A549 (cell line): ENCODE measurements around the gene ACVR2A. TPM values are rescaled to one million over a fixed set of nuclear protein-coding genes. Genes with fewer than 3 reads are reported as not detected.

Source experiments
- ATAC-seq, 2 experiments: fragments of 200-7000 bp in 1 of 2; fragments of >200 bp in 1 of 2; cut with Nextera tagmentation in 1 of 2; cut with Tn5 transposase in 1 of 2; 3 replicates each; pipeline versions ENCODE4 v1.8.0 to v1.9.1; 2018 to 2020; ENCODE audit warnings: mild to moderate bottlenecking in 1 of 2, moderate library complexity in 1 of 2
- CTCF ChIA-PET: fragments of 300-600 bp; sonication (Branson Sonifier 250); formaldehyde crosslinking; extraction: SDS; loops from one replicate; lab custom pipeline; 2021; ENCODE audit warnings: antibody characterized with exemption, inconsistent platforms; lab: Yijun Ruan, JAX
- POLR2A ChIA-PET: fragments of 350-600 bp; formaldehyde crosslinking; extraction: SDS; loops from one replicate; lab custom pipeline; 2021; ENCODE audit warnings: antibody characterized with exemption, inconsistent platforms; lab: Yijun Ruan, JAX
- DNase-seq, 2 experiments: peaks; one replicate each; pipeline versions ENCODE4 v3.0.0 to v3.0.0-alpha.2; 2011 to 2016; ENCODE audit warnings: low read depth in 1 of 2, low spot score in 1 of 2
- FAIRE-seq: peaks from 2 replicates; lab custom pipeline; 2011; peaks lifted over from hg19 to GRCh38; lab: Jason Lieb, UNC
- H3K27ac ChIP-seq, 2 experiments: fragments of >200 bp; sonication (Bioruptor Twin); formaldehyde crosslinking; 3 replicates each; pipeline ENCODE4 v1.5.1; 2016 to 2017
- H3K4me1 ChIP-seq: fragments of >200 bp; sonication (Bioruptor Twin); formaldehyde crosslinking; 3 replicates; pipeline ENCODE4 v1.6.1; 2016
- H3K4me2 ChIP-seq: fragments of >200 bp; sonication (Bioruptor Twin); formaldehyde crosslinking; 3 replicates; pipeline ENCODE4 v1.6.1; 2016
- H3K4me3 ChIP-seq: fragments of >200 bp; sonication (Bioruptor Twin); formaldehyde crosslinking; 3 replicates; pipeline ENCODE4 v1.5.1; 2016
- H3K9me3 ChIP-seq: fragments of >200 bp; sonication (Bioruptor Twin); formaldehyde crosslinking; 3 replicates; pipeline ENCODE4 v1.6.1; 2016
- CBX2 ChIP-seq: fragments of 200-600 bp; sonication (generic); IDR thresholded peaks from 2 replicates; pipeline ENCODE4 v1.6.1; 2016; ENCODE audit warnings: low read depth, mild to moderate bottlenecking, borderline replicate concordance
- CHD2 ChIP-seq: fragments of 150-350 bp; IDR thresholded peaks from 2 replicates; pipeline ENCODE4 v1.6.1; 2014; ENCODE audit warnings: low read length; ENCODE audit not compliant: partially characterized antibody
- CHD4 ChIP-seq: fragments of 200-600 bp; sonication (generic); IDR thresholded peaks from 2 replicates; pipeline ENCODE4 v1.6.1; 2016; ENCODE audit warnings: antibody characterized with exemption, mild to moderate bottlenecking, borderline replicate concordance
- CTCF ChIP-seq: fragments of >200 bp; sonication (Bioruptor Twin); formaldehyde crosslinking; IDR thresholded peaks from 3 replicates; pipeline ENCODE4 v1.5.1; 2016
- EHF ChIP-seq: fragments of 250-450 bp; sonication (Bioruptor Pico); IDR thresholded peaks from 2 replicates; pipeline ENCODE4 v1.5.0; 2020; ENCODE audit warnings: mild to moderate bottlenecking
- ESRRA ChIP-seq: fragments of 150-350 bp; IDR thresholded peaks from 2 replicates; pipeline ENCODE4 v1.6.1; 2014; ENCODE audit warnings: mild to moderate bottlenecking, low read length, borderline replicate concordance
- FOSB ChIP-seq: fragments of 250-450 bp; sonication (Bioruptor Pico); IDR thresholded peaks from 2 replicates; pipeline ENCODE4 v1.5.0; 2020; ENCODE audit warnings: mild to moderate bottlenecking, moderate library complexity
- FOSL2 ChIP-seq, 2 experiments: fragments of 450-650 bp in 1 of 2; fragments of >200 bp in 1 of 2; sonication (Bioruptor Twin) in 1 of 2; formaldehyde crosslinking; IDR thresholded peaks; 2 replicates each; pipeline versions ENCODE4 v1.5.0 to v1.6.1; 2016 to 2020; ENCODE audit warnings: mild to moderate bottlenecking in 1 of 2, moderate library complexity in 1 of 2
- FOXS1 ChIP-seq: fragments of 250-450 bp; sonication (Bioruptor Pico); IDR thresholded peaks from 2 replicates; pipeline ENCODE4 v1.5.0; 2020; ENCODE audit warnings: mild to moderate bottlenecking, moderate library complexity
- GATA3 ChIP-seq: IDR thresholded peaks from 2 replicates; pipeline ENCODE4 v1.6.1; 2012; ENCODE audit warnings: borderline replicate concordance
- HOXA7 ChIP-seq: fragments of 250-450 bp; sonication (Bioruptor Pico); IDR thresholded peaks from 2 replicates; pipeline ENCODE4 v1.5.0; 2020; ENCODE audit warnings: mild to moderate bottlenecking, moderate library complexity
- HOXB13 ChIP-seq: fragments of 250-450 bp; sonication (Bioruptor Pico); IDR thresholded peaks from 2 replicates; pipeline ENCODE4 v1.5.0; 2020; ENCODE audit warnings: low read depth, mild to moderate bottlenecking, moderate library complexity
- HOXB5 ChIP-seq: fragments of 250-450 bp; sonication (Bioruptor Pico); IDR thresholded peaks from 2 replicates; pipeline ENCODE4 v1.5.0; 2020; ENCODE audit warnings: mild to moderate bottlenecking, moderate library complexity
- JUN ChIP-seq, 2 experiments: fragments of >200 bp; sonication (Bioruptor Twin); formaldehyde crosslinking; IDR thresholded peaks; 2 replicates in 1 of 2; 3 replicates in 1 of 2; pipeline ENCODE4 v1.6.1; 2016 to 2017
- KDM1A ChIP-seq: fragments of 200-600 bp; sonication (generic); IDR thresholded peaks from 2 replicates; pipeline ENCODE4 v1.6.1; 2016; ENCODE audit warnings: low read depth, mild to moderate bottlenecking
- MAFK ChIP-seq: fragments of 450-650 bp; IDR thresholded peaks from 2 replicates; pipeline ENCODE4 v1.6.1; 2014; ENCODE audit not compliant: partially characterized antibody
- MYC ChIP-seq: IDR thresholded peaks from 2 replicates; pipeline ENCODE4 v1.6.1; 2012; ENCODE audit warnings: mild to moderate bottlenecking, inconsistent platforms, low read length, improper control_type of control experiment, borderline replicate concordance
- NPAS2 ChIP-seq: fragments of 250-450 bp; sonication (Bioruptor Pico); IDR thresholded peaks from 2 replicates; pipeline ENCODE4 v1.8.0; 2022; ENCODE audit warnings: mild to moderate bottlenecking, moderate library complexity, borderline replicate concordance
- RAD21 ChIP-seq, 2 experiments: fragments of >200 bp in 1 of 2; sonication (Bioruptor Twin) in 1 of 2; formaldehyde crosslinking in 1 of 2; IDR thresholded peaks in 1 of 2; conservative IDR thresholded peaks in 1 of 2; 2 replicates in 1 of 2; 3 replicates in 1 of 2; pipeline ENCODE4 v1.6.1; 2012 to 2018; ENCODE audit warnings: inconsistent platforms in 1 of 2
- RARB ChIP-seq: fragments of 250-450 bp; sonication (Bioruptor Pico); IDR thresholded peaks from 2 replicates; pipeline ENCODE4 v1.8.0; 2021; ENCODE audit warnings: mild to moderate bottlenecking, moderate library complexity
- RCOR1 ChIP-seq: fragments of 150-350 bp; IDR thresholded peaks from 2 replicates; pipeline ENCODE4 v1.6.1; 2014; ENCODE audit warnings: antibody characterized with exemption, low read length, low read depth
- TFCP2L1 ChIP-seq: fragments of 250-450 bp; sonication (Bioruptor Pico); IDR thresholded peaks from 2 replicates; pipeline ENCODE4 v1.5.0; 2021; ENCODE audit warnings: mild to moderate bottlenecking
- TP53 ChIP-seq: fragments of 250-450 bp; sonication (Bioruptor Pico); IDR thresholded peaks from 2 replicates; pipeline ENCODE4 v1.5.0; 2021; ENCODE audit warnings: mild to moderate bottlenecking, moderate library complexity
- ZC3H11A ChIP-seq: fragments of 450-650 bp; IDR thresholded peaks from 2 replicates; pipeline ENCODE4 v1.6.1; 2014; ENCODE audit warnings: antibody characterized with exemption, mild to moderate bottlenecking
- ZFP36 ChIP-seq: fragments of 450-650 bp; IDR thresholded peaks from 2 replicates; pipeline ENCODE4 v1.6.1; 2014; ENCODE audit warnings: borderline replicate concordance; ENCODE audit not compliant: partially characterized antibody
- ZNF302 ChIP-seq: fragments of 250-450 bp; sonication (Bioruptor Pico); IDR thresholded peaks from 2 replicates; pipeline ENCODE4 v1.9.0; 2021; ENCODE audit warnings: inconsistent platforms, mild to moderate bottlenecking, moderate library complexity
- ZSCAN20 ChIP-seq: fragments of 250-450 bp; sonication (Bioruptor Pico); IDR thresholded peaks from 2 replicates; pipeline ENCODE4 v1.8.0; 2022; ENCODE audit warnings: mild to moderate bottlenecking, moderate library complexity
- WGBS: methylation state at CpG from one replicate; pipeline ENCODE4 v1.1.6; 2017; ENCODE audit errors: missing lambda C conversion rate; 5-methylcytosine and 5-hydroxymethylcytosine counted together
- polyA plus RNA-seq, 4 experiments: library from polyadenylated mRNA; depleted of rRNA in 3 of 4; stranded (reverse); fragments of >200 nt; fragmentation: RNase III in 1 of 4; extraction: RNeasy Plus Mini Kit Qiagen cat#74134 plus additional on column Dnase treatment in 1 of 4; gene quantifications; 2 replicates in 3 of 4; 3 replicates in 1 of 4; pipeline ENCODE4 v1.2.3, GENCODE V29; 2011 to 2017
- TF ChIP-seq, protein P1 (sequence below): IDR thresholded peaks from 2 replicates; pipeline ENCODE4 v1.6.1; 2012; ENCODE audit warnings: low read depth, borderline replicate concordance
- TF ChIP-seq, protein P2 (sequence below): fragments of 250-450 bp; sonication (Bioruptor Pico); IDR thresholded peaks from 2 replicates; pipeline ENCODE4 v1.5.0; 2021; ENCODE audit warnings: mild to moderate bottlenecking, moderate library complexity, borderline replicate concordance

The ACVR2A gene
- polyA plus RNA-seq, 2 of the 4 experiments (the other 2 are of a cell fraction): 2.6 to 5.7 TPM

- no peaks in the 10 kb centered on the region for H3K9me3 ChIP-seq
- ChIA-PET POLR2A (no interaction called here), CTCF (no interaction called here)
- FAIRE-seq: no peak
- no peak overlapping the region for H3K27ac ChIP-seq
- H3K4me2 ChIP-seq: no peak overlapping the region
- no peak for DNase-seq
- H3K4me3 ChIP-seq: no peak overlapping the region
- ATAC-seq: no peak
- no peak for TF ChIP-seq RCOR1
- TF ChIP-seq ZNF302: no peak
- TF ChIP-seq CBX2: no peak
- TF ChIP-seq FOSB: no peak
- TF ChIP-seq TFCP2L1 (CRISPR knock-in tag): no peak
- no peak for TF ChIP-seq EHF
- TF ChIP-seq RAD21 (conservative IDR thresholded peaks at IDR 0.05 in 1 of 2, IDR thresholded peaks at IDR 0.05 in 1 of 2): no peak
- TF ChIP-seq CHD2: no peak
- no peak for TF ChIP-seq ZC3H11A
- TF ChIP-seq KDM1A: no peak
- TF ChIP-seq ZFP36: no peak
- TF ChIP-seq ESRRA: no peak
- TF ChIP-seq CHD4: no peak
- H3K4me1 ChIP-seq: 0 out of 3 replicates have a peak, but pooled peaks cover 3% of the 10 kb centered on the region
Measured at GRCh38 chr2:147855316-147855715, 10.5 kb downstream of the ACVR2A start.

GRCh38 chr2:147855977-147856376, 11.1 kb downstream of the ACVR2A start:
- TF ChIP-seq, protein P1, sequence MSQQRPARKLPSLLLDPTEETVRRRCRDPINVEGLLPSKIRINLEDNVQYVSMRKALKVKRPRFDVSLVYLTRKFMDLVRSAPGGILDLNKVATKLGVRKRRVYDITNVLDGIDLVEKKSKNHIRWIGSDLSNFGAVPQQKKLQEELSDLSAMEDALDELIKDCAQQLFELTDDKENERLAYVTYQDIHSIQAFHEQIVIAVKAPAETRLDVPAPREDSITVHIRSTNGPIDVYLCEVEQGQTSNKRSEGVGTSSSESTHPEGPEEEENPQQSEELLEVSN: no peak
- no peak for TF ChIP-seq ZNF302
- no peak for TF ChIP-seq MAFK
- TF ChIP-seq JUN (IDR thresholded peaks at IDR 0.05): no peak
- no peak for TF ChIP-seq ZFP36
- TF ChIP-seq RAD21 (conservative IDR thresholded peaks at IDR 0.05 in 1 of 2, IDR thresholded peaks at IDR 0.05 in 1 of 2): no peak
- no peak for TF ChIP-seq FOXS1 (CRISPR knock-in tag)
- no peak for TF ChIP-seq ESRRA
- no peak for TF ChIP-seq FOSL2 (IDR thresholded peaks at IDR 0.05)
- no peak for TF ChIP-seq FOSL2 (CRISPR knock-in tag; IDR thresholded peaks at IDR 0.05)
- no peak for TF ChIP-seq CHD4
- TF ChIP-seq NPAS2 (CRISPR knock-in tag): no peak
- no peak for TF ChIP-seq HOXB13 (CRISPR knock-in tag)
- POLR2A ChIA-PET: no interaction called here
- Histone ChIP-seq H3K4me3 (no peak overlapping the region), H3K9me3 (no peaks in the 10 kb centered on the region), H3K4me2 (no peak overlapping the region), H3K4me1 (0 out of 3 replicates have a peak, but pooled peaks cover 3% of the 10 kb centered on the region), H3K27ac (no peak overlapping the region)
- FAIRE-seq (no peak), DNase-seq (no peak), ATAC-seq (no peak)
- CTCF ChIA-PET: no interaction called here

DNA sequence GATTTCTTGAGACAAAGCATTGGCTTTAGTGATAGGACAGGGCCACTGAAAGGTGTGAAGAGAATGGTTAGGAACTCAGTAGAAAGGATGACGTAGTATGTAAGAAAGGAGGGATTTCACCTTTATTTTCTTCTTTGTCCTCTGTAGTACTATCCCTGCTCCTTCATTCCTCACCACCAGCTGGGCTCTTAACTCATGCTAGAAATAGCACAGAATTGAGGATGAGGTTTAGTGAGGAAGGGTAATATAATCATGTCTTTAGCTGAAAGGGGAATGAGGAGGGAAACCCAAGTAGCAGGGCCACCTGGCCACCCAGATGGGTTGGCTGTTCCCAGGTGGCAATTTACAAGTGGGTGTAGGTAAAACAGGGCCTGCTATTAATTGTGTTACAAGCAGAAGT, 15.2 kb downstream of the ACVR2A start:
- no peaks in the 10 kb centered on the region for H3K4me1 ChIP-seq
- H3K27ac ChIP-seq: no peak overlapping the region
- CTCF ChIA-PET: interaction anchor here (1.2 kb wide), 1 partner anchor 204 kb away, joined by 3 read pairs; no protein-coding TSS in a partner anchor
- FAIRE-seq: no peak
- no peak for ATAC-seq
- H3K9me3 ChIP-seq: no peaks in the 10 kb centered on the region
- 88% methylated on average over 1 of the region's 1 CpG for WGBS
- POLR2A ChIA-PET: no interaction called here
- H3K4me2 ChIP-seq: no peak overlapping the region
- H3K4me3 ChIP-seq: no peak overlapping the region
- DNase-seq: no peak
- TF ChIP-seq, protein P1: no peak
- TF ChIP-seq TP53 (CRISPR knock-in tag): no peak
- no peak for TF ChIP-seq MYC
- no peak for TF ChIP-seq HOXB13 (CRISPR knock-in tag)
- TF ChIP-seq RCOR1: no peak
- TF ChIP-seq HOXB5 (CRISPR knock-in tag): no peak
- no peak for TF ChIP-seq GATA3
- TF ChIP-seq EHF: no peak
- TF ChIP-seq, protein P2, sequence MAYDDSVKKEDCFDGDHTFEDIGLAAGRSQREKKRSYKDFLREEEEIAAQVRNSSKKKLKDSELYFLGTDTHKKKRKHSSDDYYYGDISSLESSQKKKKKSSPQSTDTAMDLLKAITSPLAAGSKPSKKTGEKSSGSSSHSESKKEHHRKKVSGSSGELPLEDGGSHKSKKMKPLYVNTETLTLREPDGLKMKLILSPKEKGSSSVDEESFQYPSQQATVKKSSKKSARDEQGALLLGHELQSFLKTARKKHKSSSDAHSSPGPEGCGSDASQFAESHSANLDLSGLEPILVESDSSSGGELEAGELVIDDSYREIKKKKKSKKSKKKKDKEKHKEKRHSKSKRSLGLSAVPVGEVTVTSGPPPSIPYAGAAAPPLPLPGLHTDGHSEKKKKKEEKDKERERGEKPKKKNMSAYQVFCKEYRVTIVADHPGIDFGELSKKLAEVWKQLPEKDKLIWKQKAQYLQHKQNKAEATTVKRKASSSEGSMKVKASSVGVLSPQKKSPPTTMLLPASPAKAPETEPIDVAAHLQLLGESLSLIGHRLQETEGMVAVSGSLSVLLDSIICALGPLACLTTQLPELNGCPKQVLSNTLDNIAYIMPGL (CRISPR knock-in tag): no peak
- TF ChIP-seq JUN (IDR thresholded peaks at IDR 0.05): no peak
- no peak for TF ChIP-seq CTCF
- TF ChIP-seq ZSCAN20: no peak
- TF ChIP-seq HOXA7: no peak
- no peak for TF ChIP-seq RARB (CRISPR knock-in tag)
